Liver (tissue), 9 donors: ENCODE data around the gene SLC22A13. TPM values are rescaled to one million over a fixed set of nuclear protein-coding genes. Genes with fewer than 3 reads are reported as not detected.

ENCODE experiments used
- DNase-seq: peaks from one replicate; pipeline ENCODE4 v3.0.0-alpha.2; 2017; ENCODE audit warnings: low spot score
- H3K27ac ChIP-seq, 2 donors: one replicate each; pipeline ENCODE4 v1.7.0; 2013; ENCODE audit warnings: inconsistent platforms in 2 of 2, low read length in 2 of 2, control low read depth in 1 of 2, low read depth in 1 of 2, mild to moderate bottlenecking in 1 of 2
- H3K27me3 ChIP-seq, 4 donors: one replicate each; pipeline versions ENCODE4 v1.6.1 to v1.7.0; 2013; ENCODE audit warnings: low read length in 3 of 4, inconsistent platforms in 1 of 4, mild to moderate bottlenecking in 1 of 4, moderate library complexity in 1 of 4; ENCODE audit not compliant: control insufficient read depth in 4 of 4, insufficient read depth in 4 of 4
- H3K36me3 ChIP-seq, 4 donors: one replicate each; pipeline versions ENCODE4 v1.6.1 to v1.7.0; 2013; ENCODE audit warnings: low read length in 3 of 4, mild to moderate bottlenecking in 3 of 4, low read depth in 1 of 4, moderate library complexity in 1 of 4; ENCODE audit not compliant: control insufficient read depth in 4 of 4, insufficient read depth in 3 of 4
- H3K4me1 ChIP-seq, 4 donors: one replicate each; pipeline versions ENCODE4 v1.6.1 to v1.7.0; 2013; ENCODE audit warnings: low read length in 3 of 4, mild to moderate bottlenecking in 3 of 4, moderate library complexity in 1 of 4; ENCODE audit not compliant: control insufficient read depth in 4 of 4, insufficient read depth in 4 of 4
- H3K4me3 ChIP-seq, 3 donors: one replicate each; pipeline versions ENCODE4 v1.6.1 to v1.7.0; 2013; ENCODE audit warnings: low read length in 3 of 3, control low read depth in 1 of 3, low read depth in 1 of 3, mild to moderate bottlenecking in 1 of 3
- H3K9ac ChIP-seq, 2 donors: one replicate each; pipeline ENCODE4 v1.7.0; 2013; ENCODE audit warnings: low read length in 2 of 2, mild to moderate bottlenecking in 2 of 2, moderate library complexity in 2 of 2, control low read depth in 1 of 2, low read depth in 1 of 2
- H3K9me3 ChIP-seq, 4 donors: one replicate each; pipeline versions ENCODE4 v1.6.1 to v1.7.0; 2013; ENCODE audit warnings: low read length in 3 of 4; ENCODE audit not compliant: control insufficient read depth in 4 of 4
- ATF3 ChIP-seq: IDR thresholded peaks from 2 replicates; pipeline ENCODE4 v1.6.1; 2016; ENCODE audit warnings: antibody characterized with exemption
- CTCF ChIP-seq: fragments of 150-350 bp; IDR thresholded peaks from 2 replicates; pipeline ENCODE4 v1.5.1; 2017; ENCODE audit warnings: improper control_type of control experiment, low read depth, low read length; ENCODE audit not compliant: missing input control
- EGR1 ChIP-seq, 2 donors: IDR thresholded peaks; 2 replicates each; pipeline ENCODE4 v1.6.1; 2016 to 2018; ENCODE audit warnings: antibody characterized with exemption in 2 of 2, low read depth in 2 of 2
- FOXA1 ChIP-seq: IDR thresholded peaks from 2 replicates; pipeline ENCODE4 v1.6.1; 2016; ENCODE audit warnings: antibody characterized with exemption
- FOXA2 ChIP-seq: IDR thresholded peaks from 2 replicates; pipeline ENCODE4 v1.6.1; 2016; ENCODE audit warnings: antibody characterized with exemption
- GABPA ChIP-seq, 2 donors: IDR thresholded peaks in 1 of 2; conservative IDR thresholded peaks in 1 of 2; 2 replicates each; pipeline ENCODE4 v1.6.1; 2016; ENCODE audit warnings: antibody characterized with exemption in 2 of 2, mild to moderate bottlenecking in 1 of 2, moderate library complexity in 1 of 2
- HNF4A ChIP-seq, 2 donors: conservative IDR thresholded peaks; 2 replicates each; pipeline ENCODE4 v1.6.1; 2016; ENCODE audit warnings: antibody characterized with exemption in 2 of 2, mild to moderate bottlenecking in 2 of 2
- HNF4G ChIP-seq: IDR thresholded peaks from 2 replicates; pipeline ENCODE4 v1.6.1; 2016; ENCODE audit warnings: antibody characterized with exemption
- JUND ChIP-seq, 2 donors: IDR thresholded peaks; 2 replicates each; pipeline ENCODE4 v1.6.1; 2016; ENCODE audit warnings: antibody characterized with exemption in 2 of 2
- NR2F2 ChIP-seq: IDR thresholded peaks from 2 replicates; pipeline ENCODE4 v1.6.1; 2016; ENCODE audit warnings: antibody characterized with exemption
- RAD21 ChIP-seq, 2 donors: IDR thresholded peaks; 2 replicates each; pipeline ENCODE4 v1.6.1; 2016; ENCODE audit warnings: antibody characterized with exemption in 2 of 2, mild to moderate bottlenecking in 2 of 2
- REST ChIP-seq: IDR thresholded peaks from 2 replicates; pipeline ENCODE4 v1.6.1; 2016; ENCODE audit warnings: antibody characterized with exemption, mild to moderate bottlenecking
- RXRA ChIP-seq, 2 donors: IDR thresholded peaks; 2 replicates each; pipeline ENCODE4 v1.6.1; 2017 to 2018; ENCODE audit warnings: antibody characterized with exemption in 2 of 2, mild to moderate bottlenecking in 1 of 2
- SP1 ChIP-seq: IDR thresholded peaks from 2 replicates; pipeline ENCODE4 v1.6.1; 2018; ENCODE audit warnings: antibody characterized with exemption, mild to moderate bottlenecking
- TAF1 ChIP-seq: conservative IDR thresholded peaks from 2 replicates; pipeline ENCODE4 v1.6.1; 2016; ENCODE audit warnings: antibody characterized with exemption, mild to moderate bottlenecking
- YY1 ChIP-seq: IDR thresholded peaks from 2 replicates; pipeline ENCODE4 v1.6.1; 2016; ENCODE audit warnings: antibody characterized with exemption, mild to moderate bottlenecking
- ZBTB33 ChIP-seq: IDR thresholded peaks from 2 replicates; pipeline ENCODE4 v1.6.1; 2016; ENCODE audit warnings: antibody characterized with exemption
- WGBS: extraction: QIAGEN DNeasy Blood & Tissue Kit; methylation state at CpG from one replicate; pipeline ENCODE4 v1.1.7; 2013; 5-methylcytosine and 5-hydroxymethylcytosine counted together
- polyA plus RNA-seq, 2 donors: library from polyadenylated mRNA; stranded (reverse) in 1 of 2; unstranded in 1 of 2; fragments of 200-250 nt in 1 of 2; fragments of >200 nt in 1 of 2; fragmentation: Nextera tagmentation in 1 of 2; extraction: Ambion mirVana in 1 of 2; gene quantifications; one replicate each; pipeline versions ENCODE4 v1.2.1 to v1.2.3, GENCODE V29; 2013 to 2015
- total RNA-seq, 2 donors: library from RNA; depleted of rRNA; stranded (reverse); fragments of >200 nt; gene quantifications; one replicate each; pipeline ENCODE4 v1.2.3, GENCODE V29; 2014
- donor health status: healthy.
- donor health status: healthy.
- donor health status: healthy.
- donor health status: healthy.
- donor health status: healthy.

The SLC22A13 gene
- total and polyA plus RNA-seq, 4 donors = 0.10 to 0.42 (median 0.14) TPM; not detected in 1

- DNase-seq = no peak
- Histone ChIP-seq H3K27me3 (no peaks in the 10 kb centered on the region), H3K27ac (no peak overlapping the region), H3K9me3 (no peaks in the 10 kb centered on the region), H3K9ac (no peak overlapping the region), H3K36me3 (peaks cover 0 to 2% (median 0%) of the 10 kb centered on the region in 4 donors), H3K4me3 (no peak overlapping the region), H3K4me1 (no peaks in the 10 kb centered on the region)
- WGBS = 93% methylated on average over 21 of the region's 21 CpGs
- no peak for TF ChIP-seq SP1
- TF ChIP-seq NR2F2 = no peak
- TF ChIP-seq HNF4A (conservative IDR thresholded peaks at IDR 0.05) = no peak
- no peak for TF ChIP-seq ZBTB33
- no peak for TF ChIP-seq TAF1
- TF ChIP-seq REST = no peak
- TF ChIP-seq EGR1 (IDR thresholded peaks at IDR 0.05; ENCODE audit: low read depth in 2 of 2) = no peak
- no peak for TF ChIP-seq JUND (IDR thresholded peaks at IDR 0.05)
- TF ChIP-seq FOXA1 = no peak
- no peak for TF ChIP-seq GABPA (IDR thresholded peaks at IDR 0.05 in 1 of 2, conservative IDR thresholded peaks at IDR 0.05 in 1 of 2)
- TF ChIP-seq RXRA (IDR thresholded peaks at IDR 0.05) = no peak
Observed at GRCh38 chr3:38274864-38275649, 9.4 kb downstream of the SLC22A13 start.

- no peaks in the 10 kb centered on the region for H3K27me3 ChIP-seq
- H3K9ac ChIP-seq = no peak overlapping the region
- no peak overlapping the region for H3K27ac ChIP-seq
- peaks cover 0 to 2% (median 0%) of the 10 kb centered on the region in 4 donors for H3K36me3 ChIP-seq
- no peak for DNase-seq
- no peak overlapping the region for H3K4me3 ChIP-seq
- no peaks in the 10 kb centered on the region for H3K4me1 ChIP-seq
- WGBS = 95% methylated on average over 8 of the region's 8 CpGs
- H3K9me3 ChIP-seq = no peaks in the 10 kb centered on the region
- TF ChIP-seq RXRA (IDR thresholded peaks at IDR 0.05) (no peak), GABPA (IDR thresholded peaks at IDR 0.05 in 1 of 2, conservative IDR thresholded peaks at IDR 0.05 in 1 of 2) (no peak), FOXA2 (no peak), EGR1 (IDR thresholded peaks at IDR 0.05; ENCODE audit: low read depth in 2 of 2) (no peak), JUND (IDR thresholded peaks at IDR 0.05) (no peak), TAF1 (no peak), SP1 (no peak), REST (no peak), HNF4G (no peak), ATF3 (no peak), CTCF (no peak), ZBTB33 (no peak), FOXA1 (no peak), YY1 (no peak), RAD21 (IDR thresholded peaks at IDR 0.05) (no peak), NR2F2 (no peak)
Observed at GRCh38 chr3:38275658-38276057, 10.0 kb downstream of the SLC22A13 start.
